HG03175 (cell line): ENCODE results near the gene PYURF.

Experiments
- ATAC-seq: cut with Tn5 transposase; IDR thresholded peaks from one replicate; pipeline ENCODE4 v1.9.1; 2021; ENCODE audit warnings: mild to moderate bottlenecking, moderate library complexity; ENCODE audit not compliant: unreplicated experiment

Gene PYURF

DNA sequence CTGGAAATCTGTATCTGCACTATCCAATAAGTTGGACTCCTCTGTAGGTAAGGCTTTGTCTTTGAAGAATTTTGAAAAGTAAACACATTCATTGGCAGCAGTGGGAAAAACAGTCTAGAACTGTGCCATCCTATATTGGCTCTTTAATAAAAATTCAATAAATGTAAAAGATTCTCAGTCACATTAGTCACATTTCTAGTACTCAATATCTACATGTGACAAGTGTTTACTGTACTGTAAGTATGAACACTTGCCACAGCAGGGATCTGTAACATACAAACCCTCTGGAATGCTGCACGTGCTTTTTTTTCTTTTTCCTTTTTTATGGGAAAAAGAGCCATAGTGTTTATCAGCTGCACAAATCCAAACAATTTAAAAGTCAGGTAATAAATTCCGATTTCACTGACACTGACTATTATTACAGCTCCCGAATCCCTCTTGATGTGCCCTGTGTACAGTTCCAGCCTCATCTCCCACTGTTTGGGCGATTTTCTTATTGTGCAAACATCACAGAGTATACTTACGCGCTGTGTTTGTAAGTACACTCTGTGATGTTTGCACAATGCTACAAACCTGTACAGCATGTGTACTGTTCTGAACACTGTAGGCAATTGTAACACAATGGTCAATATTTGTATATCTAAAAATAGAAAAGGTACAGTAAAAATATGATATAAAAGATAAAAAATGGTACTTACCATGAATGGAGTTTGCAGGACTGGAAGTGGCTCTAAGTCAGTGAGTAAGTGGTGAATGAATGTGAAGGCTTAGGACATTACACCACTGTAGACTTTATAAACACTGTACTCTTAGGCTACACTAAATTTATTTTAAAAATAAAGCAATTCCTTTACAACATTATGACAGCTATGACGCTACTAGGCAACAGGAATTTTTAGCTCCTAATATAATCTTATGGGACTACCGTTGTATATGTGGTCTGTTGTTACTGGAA, 8.7 kb downstream of the PYURF start:
- ATAC-seq = no peak

DNA sequence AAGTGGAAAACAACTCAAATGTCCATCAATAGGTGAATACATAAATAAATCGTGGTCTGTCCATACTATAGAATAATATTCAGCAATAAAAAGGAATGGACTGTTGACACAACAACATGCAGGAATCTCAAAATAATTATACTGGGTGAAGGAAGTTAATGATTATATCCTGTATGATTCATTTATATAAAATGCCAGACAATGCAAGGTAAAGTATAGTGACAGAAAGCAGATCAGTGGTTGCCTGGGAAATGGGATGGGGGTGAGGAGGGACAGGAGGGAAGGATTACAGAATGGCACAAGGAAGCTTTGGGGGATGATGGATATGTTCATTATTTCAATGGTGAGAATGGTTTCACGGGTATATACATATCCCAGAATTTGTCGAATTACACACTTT, 12.3 kb downstream of the PYURF start:
- ATAC-seq = no peak

DNA sequence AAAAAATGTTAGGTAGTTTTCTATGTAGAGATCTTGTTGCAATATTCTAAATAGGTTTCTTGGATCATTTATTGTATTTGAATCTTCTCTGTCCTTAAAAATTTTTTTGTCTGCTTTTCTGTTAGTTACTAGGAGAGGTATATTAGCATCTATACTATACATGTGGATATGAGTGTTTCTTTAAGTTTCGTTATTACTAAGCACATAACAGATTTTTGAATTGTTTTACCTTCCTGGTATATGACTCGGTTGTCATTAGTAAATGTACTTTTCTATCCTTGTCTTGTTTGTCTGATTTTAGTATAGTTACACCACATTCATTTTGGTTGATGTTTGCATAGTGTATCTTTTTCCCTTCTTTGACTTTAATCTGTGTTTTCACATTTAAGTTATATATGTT, 20.2 kb downstream of the PYURF start:
- no peak for ATAC-seq

DNA sequence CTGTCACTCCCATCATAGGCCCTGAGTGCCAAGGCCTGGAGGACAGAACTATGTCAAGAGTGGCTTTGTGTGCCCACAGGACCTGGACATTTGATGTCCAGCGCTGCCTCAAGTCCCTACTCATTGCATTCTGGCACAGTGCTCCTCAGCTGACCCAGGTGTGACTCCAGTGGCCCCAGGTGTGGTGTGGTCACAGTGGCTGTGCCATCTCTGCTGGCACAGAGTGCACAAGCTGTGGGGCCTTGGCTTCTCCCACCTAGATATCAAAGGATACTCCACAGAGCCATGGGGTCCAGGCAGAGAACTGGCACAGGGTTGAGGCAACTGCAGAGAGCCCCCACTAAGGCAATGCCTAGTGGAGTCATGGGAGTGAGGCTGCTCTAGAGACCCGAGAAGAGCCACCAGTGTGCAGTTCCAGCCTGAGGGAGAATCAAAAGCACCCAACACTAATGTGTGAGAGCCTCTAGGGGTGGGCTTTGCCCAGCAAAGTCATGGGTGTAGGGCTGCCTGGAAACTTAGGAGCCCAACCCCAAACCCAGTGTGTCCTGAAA, 25.6 kb downstream of the PYURF start:
- no peak for ATAC-seq

DNA sequence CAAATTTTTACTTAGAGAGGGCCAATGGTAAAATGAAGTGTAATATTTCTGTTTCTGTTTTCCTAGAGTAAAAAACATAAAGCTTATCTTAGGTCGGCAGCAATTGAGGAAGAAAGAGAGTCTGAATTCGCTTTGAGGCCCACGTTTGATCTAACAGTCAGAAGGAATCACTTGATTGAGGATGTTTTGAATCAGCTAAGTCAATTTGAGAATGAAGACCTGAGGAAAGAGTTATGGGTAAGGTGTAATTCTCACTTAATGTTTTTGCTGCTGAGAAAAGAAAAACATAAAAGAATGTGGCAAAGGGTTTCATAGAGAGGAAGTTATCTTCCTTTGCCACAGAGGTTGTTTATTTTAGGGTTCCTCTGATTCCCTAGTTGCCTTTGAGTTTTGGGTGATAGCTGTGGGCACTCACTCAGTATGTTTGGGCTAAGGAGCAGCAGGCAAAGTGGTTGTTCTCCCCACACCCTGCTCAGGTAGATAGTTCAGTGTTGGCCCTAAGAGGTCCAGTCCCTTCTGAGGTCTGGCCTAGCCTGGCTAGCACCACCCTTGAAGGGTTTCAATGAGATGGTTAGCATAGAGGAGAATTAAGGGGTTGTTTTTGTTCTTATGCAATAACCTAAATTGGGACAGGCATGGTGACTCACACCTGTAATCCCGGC, 34.3 kb downstream of the PYURF start:
- no peak for ATAC-seq

DNA sequence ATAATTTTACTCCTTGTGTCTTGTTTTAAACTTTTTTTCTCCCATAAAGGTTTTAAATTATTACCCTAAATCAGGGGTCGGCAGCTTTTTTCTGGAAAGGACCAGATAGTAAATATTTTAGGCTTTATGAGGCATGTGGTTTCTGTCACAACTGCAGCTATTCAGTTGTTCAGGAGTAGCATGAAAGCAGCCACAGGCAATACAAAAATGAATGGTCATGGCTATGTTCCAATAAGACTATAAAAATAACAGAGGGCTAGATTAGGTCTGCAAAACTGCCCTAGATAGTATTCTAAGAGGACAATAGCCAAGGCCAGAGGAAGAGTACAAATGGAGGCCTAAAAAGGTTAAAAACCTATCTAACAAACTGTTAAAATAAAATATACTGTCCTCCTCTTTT, 42.0 kb downstream of the PYURF start:
- no peak for ATAC-seq

DNA sequence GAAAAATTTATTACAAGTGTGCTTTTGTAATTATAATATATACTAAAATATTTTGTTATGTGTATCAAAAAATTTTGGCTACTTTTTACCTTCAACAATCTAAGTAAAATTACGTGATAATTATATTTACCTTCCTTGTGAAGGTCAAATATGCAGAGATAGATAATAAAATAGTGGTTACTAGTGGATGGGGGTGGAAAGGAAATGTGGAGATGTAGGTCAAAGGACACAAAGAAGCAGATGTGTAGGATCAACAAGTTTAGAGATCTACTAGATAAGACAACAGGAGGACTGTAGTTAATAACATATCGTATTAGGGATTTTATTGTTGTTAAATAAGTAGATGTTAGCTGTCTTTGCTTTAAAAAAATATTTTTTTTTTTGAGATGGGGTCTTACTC, 45.3 kb downstream of the PYURF start:
- ATAC-seq = no peak

DNA sequence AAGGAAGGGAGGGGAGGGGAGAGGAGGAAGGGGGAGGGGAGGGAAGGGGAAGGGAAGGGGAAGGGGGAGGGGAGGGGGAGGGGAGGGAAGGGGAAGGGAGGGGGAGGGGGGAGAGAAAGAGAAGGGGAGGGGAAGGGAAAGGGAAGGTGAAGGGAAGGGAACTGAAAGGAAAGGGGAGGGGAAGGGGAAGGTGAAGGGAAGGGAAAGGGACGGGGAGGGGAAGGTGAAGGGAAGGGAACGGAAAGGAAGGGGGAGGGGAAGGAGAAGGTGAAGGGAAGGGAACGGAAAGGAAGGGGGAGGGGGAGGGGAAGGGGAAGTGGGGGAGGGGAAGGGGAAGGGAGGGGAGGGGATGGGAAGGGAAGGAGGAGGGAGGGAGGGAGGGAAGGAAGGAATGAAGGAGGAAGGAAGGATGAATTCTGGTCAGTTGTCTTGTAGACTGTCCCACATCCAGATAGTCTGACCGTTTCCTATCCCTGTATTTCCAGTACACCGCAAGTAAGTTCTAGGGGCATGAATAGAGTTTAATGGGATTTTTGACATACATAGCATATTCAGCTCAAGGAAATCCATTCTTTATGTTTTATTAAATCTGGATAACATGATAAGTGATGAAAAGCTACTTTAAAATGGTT, 46.2 kb downstream of the PYURF start:
- ATAC-seq = no peak
